T-helper 2 cell treated with Interferon-gamma antibody and Interleukin-4, amounts not matched to agents 5 μg/mL and 100 μg/mL, for 36 hours (primary cell): ENCODE measurements around the gene DENND1B.

Experiments used
- DNase-seq: peaks from one replicate; pipeline ENCODE4 v3.0.0; 2021; ENCODE audit warnings: low spot score
- H3K27ac Mint-ChIP-seq: one replicate; pipeline ENCODE4 v1.8.0; 2021; ENCODE audit warnings: mild to moderate bottlenecking, mixed read lengths
- H3K27me3 Mint-ChIP-seq: one replicate; pipeline ENCODE4 v1.8.0; 2021; ENCODE audit warnings: low read depth, mixed read lengths
- H3K36me3 Mint-ChIP-seq: one replicate; pipeline ENCODE4 v1.8.0; 2021; ENCODE audit warnings: low read depth, mixed read lengths
- H3K4me1 Mint-ChIP-seq: one replicate; pipeline ENCODE4 v1.8.0; 2021; ENCODE audit warnings: low read depth, mixed read lengths
- H3K4me3 Mint-ChIP-seq: one replicate; pipeline ENCODE4 v1.8.0; 2022; ENCODE audit warnings: mild to moderate bottlenecking, moderate library complexity, mixed read lengths
- H3K9me3 Mint-ChIP-seq: one replicate; pipeline ENCODE4 v1.8.0; 2021; ENCODE audit warnings: mixed read lengths

DENND1B gene

DNA sequence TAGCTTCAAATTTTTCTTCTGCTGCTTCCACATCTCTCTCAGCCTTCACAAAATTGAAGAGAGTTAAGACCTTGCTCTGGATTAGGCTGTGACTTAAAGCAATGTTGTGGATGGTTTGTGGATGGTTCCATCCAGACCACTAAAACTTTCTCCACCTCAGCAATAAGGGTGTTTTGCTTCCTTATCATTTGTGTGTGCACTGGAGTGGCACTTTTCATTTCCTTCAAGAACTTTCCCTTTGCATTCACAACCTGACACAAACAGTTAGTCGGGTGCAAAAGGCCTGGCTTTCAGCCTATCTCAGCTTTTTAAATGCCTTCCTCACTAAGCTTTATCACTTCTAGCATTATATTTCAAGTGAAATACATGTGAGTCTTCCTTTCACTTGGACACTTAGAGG is 30.3 kb downstream of the DENND1B start:
- DNase-seq: no peak
- Mint-ChIP-seq H3K4me1 (peaks cover 65% of the 10 kb centered on the region), H3K4me3 (no peak overlapping the region), H3K36me3 (peaks cover 60% of the 10 kb centered on the region), H3K27me3 (no peaks in the 10 kb centered on the region), H3K9me3 (peaks cover 24% of the 10 kb centered on the region), H3K27ac (peak overlapping the region; percentile 56)

GRCh38 chr1:197743578-197743977 is 31.7 kb downstream of the DENND1B start:
- peaks cover 24% of the 10 kb centered on the region for H3K9me3 Mint-ChIP-seq
- no peak for DNase-seq
- H3K27me3 Mint-ChIP-seq: no peaks in the 10 kb centered on the region
- no peak overlapping the region for H3K27ac Mint-ChIP-seq
- H3K4me1 Mint-ChIP-seq: peaks cover 67% of the 10 kb centered on the region
- H3K4me3 Mint-ChIP-seq: no peak overlapping the region
- H3K36me3 Mint-ChIP-seq: peaks cover 48% of the 10 kb centered on the region

- Mint-ChIP-seq H3K9me3 (peaks cover 10% of the 10 kb centered on the region), H3K27me3 (no peaks in the 10 kb centered on the region), H3K27ac (no peak overlapping the region), H3K4me1 (peaks cover 65% of the 10 kb centered on the region), H3K4me3 (no peak overlapping the region), H3K36me3 (peaks cover 35% of the 10 kb centered on the region)
- DNase-seq: no peak
Measured at GRCh38 chr1:197740992-197741391, 34.3 kb downstream of the DENND1B start.

- no peak overlapping the region for H3K4me3 Mint-ChIP-seq
- peaks cover 30% of the 10 kb centered on the region for H3K36me3 Mint-ChIP-seq
- no peaks in the 10 kb centered on the region for H3K27me3 Mint-ChIP-seq
- H3K4me1 Mint-ChIP-seq: peaks cover 50% of the 10 kb centered on the region
- no peak overlapping the region for H3K27ac Mint-ChIP-seq
- no peak for DNase-seq
- peaks cover 11% of the 10 kb centered on the region for H3K9me3 Mint-ChIP-seq
Measured at GRCh38 chr1:197738927-197739326, 36.4 kb downstream of the DENND1B start.

GRCh38 chr1:197737916-197738315 is 37.4 kb downstream of the DENND1B start:
- Mint-ChIP-seq H3K4me1 (peaks cover 45% of the 10 kb centered on the region), H3K27me3 (no peaks in the 10 kb centered on the region), H3K36me3 (peaks cover 33% of the 10 kb centered on the region), H3K27ac (no peak overlapping the region), H3K9me3 (peaks cover 8% of the 10 kb centered on the region), H3K4me3 (no peak overlapping the region)
- DNase-seq: no peak

- H3K4me1 Mint-ChIP-seq: peaks cover 45% of the 10 kb centered on the region
Measured at GRCh38 chr1:197736685-197737084, 38.6 kb downstream of the DENND1B start.

GRCh38 chr1:197735461-197735860 is 39.8 kb downstream of the DENND1B start:
- H3K4me1 Mint-ChIP-seq: peaks cover 41% of the 10 kb centered on the region
- H3K36me3 Mint-ChIP-seq: peaks cover 49% of the 10 kb centered on the region
- no peak for DNase-seq
- H3K27ac Mint-ChIP-seq: no peak overlapping the region
- H3K4me3 Mint-ChIP-seq: no peak overlapping the region
- peaks cover 8% of the 10 kb centered on the region for H3K9me3 Mint-ChIP-seq
- no peaks in the 10 kb centered on the region for H3K27me3 Mint-ChIP-seq

More at GRCh38 chr1:197736685-197737084, 38.6 kb downstream of the DENND1B start:
- H3K27ac Mint-ChIP-seq: no peak overlapping the region
- no peak for DNase-seq
- H3K27me3 Mint-ChIP-seq: no peaks in the 10 kb centered on the region
- H3K36me3 Mint-ChIP-seq: peaks cover 42% of the 10 kb centered on the region
- no peak overlapping the region for H3K4me3 Mint-ChIP-seq
- peaks cover 8% of the 10 kb centered on the region for H3K9me3 Mint-ChIP-seq

- peaks cover 59% of the 10 kb centered on the region for H3K36me3 Mint-ChIP-seq
- H3K4me3 Mint-ChIP-seq: no peak overlapping the region
- no peak overlapping the region for H3K27ac Mint-ChIP-seq
- DNase-seq: no peak
- H3K27me3 Mint-ChIP-seq: no peaks in the 10 kb centered on the region
- peaks cover 17% of the 10 kb centered on the region for H3K9me3 Mint-ChIP-seq
- peaks cover 24% of the 10 kb centered on the region for H3K4me1 Mint-ChIP-seq
Measured at GRCh38 chr1:197733324-197733723, 42.0 kb downstream of the DENND1B start.

GRCh38 chr1:197732187-197732586 is 43.1 kb downstream of the DENND1B start:
- Mint-ChIP-seq H3K27ac (no peak overlapping the region), H3K4me3 (no peak overlapping the region), H3K9me3 (peaks cover 25% of the 10 kb centered on the region), H3K4me1 (peaks cover 16% of the 10 kb centered on the region), H3K27me3 (no peaks in the 10 kb centered on the region), H3K36me3 (peaks cover 65% of the 10 kb centered on the region)
- DNase-seq: no peak

DNA sequence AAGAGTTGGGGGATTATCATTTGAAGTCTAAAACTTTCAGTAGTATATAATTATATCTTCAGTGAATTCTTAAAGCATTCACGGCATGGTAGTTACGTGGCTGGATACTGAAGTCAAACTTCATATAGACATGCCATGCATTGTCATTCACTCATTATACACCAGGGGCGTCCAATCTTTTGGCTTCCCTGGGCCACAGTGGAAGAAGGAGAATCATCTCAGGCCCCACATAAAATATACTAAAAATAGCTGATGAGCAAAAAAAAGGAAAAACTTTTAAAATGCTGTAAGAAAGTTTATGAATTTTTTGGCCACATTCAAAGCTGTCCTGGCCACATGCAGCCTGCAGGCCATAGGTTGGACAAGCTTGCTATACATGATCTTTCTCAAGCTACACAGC is 43.8 kb downstream of the DENND1B start:
- Mint-ChIP-seq H3K4me3 (no peak overlapping the region), H3K27me3 (no peaks in the 10 kb centered on the region), H3K9me3 (peaks cover 25% of the 10 kb centered on the region), H3K27ac (no peak overlapping the region), H3K36me3 (peaks cover 65% of the 10 kb centered on the region), H3K4me1 (peaks cover 10% of the 10 kb centered on the region)
- DNase-seq: no peak

DNA sequence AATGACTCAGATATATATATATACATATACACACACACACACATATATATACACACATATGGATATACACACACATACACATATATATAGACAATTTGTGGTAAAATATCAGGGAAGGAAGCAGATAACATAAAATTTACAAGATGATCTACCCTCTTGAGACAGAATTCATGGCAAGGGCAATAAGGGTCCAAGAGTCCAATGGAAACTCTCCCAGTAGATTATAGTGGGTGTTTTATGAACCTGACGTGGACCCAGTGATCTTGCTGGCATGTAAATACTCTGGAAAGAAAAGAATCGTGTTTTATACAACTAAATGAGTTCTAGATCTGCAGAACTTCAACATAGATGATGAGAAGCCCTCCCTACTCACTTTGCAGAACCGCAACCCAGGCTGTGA is 49.3 kb downstream of the DENND1B start:
- no peak overlapping the region for H3K27ac Mint-ChIP-seq
- no peak for DNase-seq
- H3K4me1 Mint-ChIP-seq: peaks cover 1% of the 10 kb centered on the region
- peaks cover 48% of the 10 kb centered on the region for H3K9me3 Mint-ChIP-seq
- H3K4me3 Mint-ChIP-seq: no peak overlapping the region
- peaks cover 57% of the 10 kb centered on the region for H3K36me3 Mint-ChIP-seq
- H3K27me3 Mint-ChIP-seq: no peaks in the 10 kb centered on the region

- Mint-ChIP-seq H3K27ac (no peak overlapping the region), H3K4me1 (no peaks in the 10 kb centered on the region), H3K9me3 (peaks cover 48% of the 10 kb centered on the region), H3K4me3 (no peak overlapping the region), H3K27me3 (no peaks in the 10 kb centered on the region), H3K36me3 (peaks cover 55% of the 10 kb centered on the region)
- DNase-seq: no peak
Measured at GRCh38 chr1:197725044-197725443, 50.2 kb downstream of the DENND1B start.

- peaks cover 16% of the 10 kb centered on the region for H3K4me1 Mint-ChIP-seq
- peaks cover 14% of the 10 kb centered on the region for H3K36me3 Mint-ChIP-seq
- no peaks in the 10 kb centered on the region for H3K9me3 Mint-ChIP-seq
- DNase-seq: no peak
- no peak overlapping the region for H3K4me3 Mint-ChIP-seq
- H3K27me3 Mint-ChIP-seq: no peaks in the 10 kb centered on the region
- H3K27ac Mint-ChIP-seq: no peak overlapping the region
Measured at GRCh38 chr1:197715806-197716205, 59.5 kb downstream of the DENND1B start.

GRCh38 chr1:197706601-197707000 is 68.7 kb downstream of the DENND1B start:
- H3K4me1 Mint-ChIP-seq: peaks cover 10% of the 10 kb centered on the region
- no peaks in the 10 kb centered on the region for H3K27me3 Mint-ChIP-seq
- no peak overlapping the region for H3K4me3 Mint-ChIP-seq
- peaks cover 22% of the 10 kb centered on the region for H3K36me3 Mint-ChIP-seq
- no peak for DNase-seq
- peaks cover 4% of the 10 kb centered on the region for H3K9me3 Mint-ChIP-seq
- no peak overlapping the region for H3K27ac Mint-ChIP-seq

- peaks cover 7% of the 10 kb centered on the region for H3K9me3 Mint-ChIP-seq
- no peak overlapping the region for H3K27ac Mint-ChIP-seq
Measured at GRCh38 chr1:197705941-197706340, 69.3 kb downstream of the DENND1B start.

More at GRCh38 chr1:197705941-197706340, 69.3 kb downstream of the DENND1B start:
- DNase-seq: no peak
- no peaks in the 10 kb centered on the region for H3K27me3 Mint-ChIP-seq
- no peak overlapping the region for H3K4me3 Mint-ChIP-seq
- H3K36me3 Mint-ChIP-seq: peaks cover 25% of the 10 kb centered on the region
- H3K4me1 Mint-ChIP-seq: peaks cover 10% of the 10 kb centered on the region
